Colonic mucosa (tissue), 4 donors: ENCODE data around the gene GNAI3. TPM values are rescaled to one million over a fixed set of nuclear protein-coding genes. Genes with fewer than 3 reads are reported as not detected.

Source experiments
- DNase-seq: peaks from one replicate; pipeline ENCODE4 v3.0.0-alpha.2; 2020
- H3K27ac ChIP-seq: fragments of 200-600 bp; one replicate; pipeline ENCODE4 v1.8.0; 2021
- H3K27me3 ChIP-seq: fragments of 200-600 bp; one replicate; pipeline ENCODE4 v1.8.0; 2021
- H3K36me3 ChIP-seq: fragments of 200-600 bp; one replicate; pipeline ENCODE4 v1.8.0; 2021
- H3K4me1 ChIP-seq: fragments of 200-600 bp; one replicate; pipeline ENCODE4 v1.8.0; 2021; ENCODE audit warnings: mild to moderate bottlenecking
- H3K4me3 ChIP-seq: fragments of 200-600 bp; one replicate; pipeline ENCODE4 v1.8.0; 2021
- H3K9ac ChIP-seq, 2 donors: one replicate each; pipeline ENCODE4 v1.7.0; 2013; ENCODE audit warnings: control low read depth in 2 of 2, low read depth in 2 of 2, low read length in 2 of 2
- H3K9me3 ChIP-seq: fragments of 200-600 bp; one replicate; pipeline ENCODE4 v1.8.0; 2021
- intact Hi-C: fragments of 100-400 bp; cut with DNase I; formaldehyde crosslinking; loops from one replicate; pipeline ENCODE4 v1.14.1; 2022
- total RNA-seq, 2 donors: library from RNA; stranded (reverse); fragmentation: NEBNext Ultra II Directional in 1 of 2; extraction: Animal tissue kit (Norgen Biotek cat#: 25700) in 1 of 2; gene quantifications; one replicate each; pipeline ENCODE4 v1.2.1, GENCODE V29; 2021
- TF ChIP-seq, protein P1 (sequence below): fragments of 200-600 bp; IDR thresholded peaks from one replicate; pipeline ENCODE4 v1.8.0; 2022; ENCODE audit warnings: antibody characterized with exemption, mild to moderate bottlenecking
- donor health status: healthy.
- donor health status: DM: no; HTN: no; CAD: no.
- donor health status: DM: no; HTN: no; CAD: no.

The GNAI3 gene
- total RNA-seq, 2 donors from 2014 or later, result 7.7 to 8.9 TPM

DNA sequence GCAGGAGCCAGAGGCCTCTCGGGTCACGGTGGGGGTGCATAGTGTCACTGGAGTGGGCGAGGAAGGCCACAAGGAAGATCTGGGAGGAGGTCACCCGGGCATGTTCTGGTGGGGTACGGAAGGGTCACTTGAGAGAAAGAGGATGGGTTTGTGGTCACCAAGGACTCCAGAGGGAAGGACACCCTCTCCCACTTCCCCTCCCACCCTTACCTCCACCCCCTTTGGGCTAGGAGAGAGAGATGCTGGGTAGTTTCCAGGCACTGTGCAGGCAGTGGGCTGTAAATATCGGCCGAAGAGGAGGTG, 39.6 kb upstream of the GNAI3 start:
- Histone ChIP-seq H3K27ac (no peak overlapping the region), H3K9ac (peak overlapping the region in 1 of 2 donors; percentile 86)
- intact Hi-C loops, result no loop called here

DNA sequence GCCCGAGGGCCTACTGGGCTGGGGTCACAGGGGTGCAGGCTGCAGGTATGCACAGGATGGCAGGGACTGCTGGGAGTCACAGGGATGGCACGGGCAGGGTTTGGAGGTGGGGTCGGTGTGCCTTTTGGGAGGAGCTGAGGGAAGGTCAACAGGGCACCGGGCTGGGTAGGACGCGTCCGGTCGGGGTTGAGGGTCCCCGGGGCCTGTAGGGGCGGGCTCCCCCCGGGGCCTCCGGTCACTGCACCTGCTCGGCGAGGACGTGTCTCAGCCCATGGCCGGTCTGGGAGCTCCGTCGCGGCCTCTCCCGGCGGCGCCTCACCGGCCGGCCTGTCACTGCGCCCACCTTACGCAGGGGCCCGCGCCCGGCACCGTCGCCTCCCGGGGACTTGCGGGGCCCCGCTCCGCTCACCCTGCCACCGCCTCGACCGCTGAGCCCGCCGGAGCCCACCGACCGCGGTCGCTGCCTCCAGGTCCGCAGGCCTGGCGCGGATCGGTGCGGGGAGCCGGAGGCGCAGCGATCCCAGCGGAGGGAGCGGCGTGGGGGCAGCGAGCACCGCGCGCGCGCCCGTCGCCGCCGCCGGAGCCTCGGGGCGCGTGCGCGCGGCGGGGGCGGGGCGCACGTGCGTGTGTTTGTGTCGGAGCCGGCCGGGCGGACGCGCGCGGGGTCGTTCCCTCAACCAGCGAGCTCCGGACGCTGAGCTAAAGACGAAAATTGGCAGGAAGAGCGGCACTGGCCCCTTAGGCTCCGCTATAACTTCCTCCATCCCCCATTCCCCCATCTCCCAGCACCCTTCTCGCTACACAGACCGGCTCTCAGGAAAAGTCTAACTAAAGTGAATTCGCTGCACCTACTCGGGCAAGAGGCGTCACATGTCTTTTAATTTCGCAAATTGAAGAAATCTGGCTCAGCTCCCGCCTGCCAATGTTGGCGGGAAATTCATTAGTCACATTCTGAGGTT, 39.0 kb upstream of the GNAI3 start, which contains the start of gene AMIGO1:
Gene AMIGO1 (minus strand): TSS at position 552 of the 959 bp plus-strand sequence. CDS start 815 bp downstream, outside the sequence.
- H3K36me3 ChIP-seq, result no peaks in the 10 kb centered on the region
- intact Hi-C loops, result no loop called here

More for the DNA sequence above, 39.6 kb upstream of the GNAI3 start:
- Histone ChIP-seq H3K4me1 (no peaks in the 10 kb centered on the region), H3K27me3 (no peaks in the 10 kb centered on the region), H3K36me3 (no peaks in the 10 kb centered on the region), H3K9me3 (no peaks in the 10 kb centered on the region), H3K4me3 (peak overlapping the region; percentile 73)
- no peak for DNase-seq
- TF ChIP-seq, protein P1, sequence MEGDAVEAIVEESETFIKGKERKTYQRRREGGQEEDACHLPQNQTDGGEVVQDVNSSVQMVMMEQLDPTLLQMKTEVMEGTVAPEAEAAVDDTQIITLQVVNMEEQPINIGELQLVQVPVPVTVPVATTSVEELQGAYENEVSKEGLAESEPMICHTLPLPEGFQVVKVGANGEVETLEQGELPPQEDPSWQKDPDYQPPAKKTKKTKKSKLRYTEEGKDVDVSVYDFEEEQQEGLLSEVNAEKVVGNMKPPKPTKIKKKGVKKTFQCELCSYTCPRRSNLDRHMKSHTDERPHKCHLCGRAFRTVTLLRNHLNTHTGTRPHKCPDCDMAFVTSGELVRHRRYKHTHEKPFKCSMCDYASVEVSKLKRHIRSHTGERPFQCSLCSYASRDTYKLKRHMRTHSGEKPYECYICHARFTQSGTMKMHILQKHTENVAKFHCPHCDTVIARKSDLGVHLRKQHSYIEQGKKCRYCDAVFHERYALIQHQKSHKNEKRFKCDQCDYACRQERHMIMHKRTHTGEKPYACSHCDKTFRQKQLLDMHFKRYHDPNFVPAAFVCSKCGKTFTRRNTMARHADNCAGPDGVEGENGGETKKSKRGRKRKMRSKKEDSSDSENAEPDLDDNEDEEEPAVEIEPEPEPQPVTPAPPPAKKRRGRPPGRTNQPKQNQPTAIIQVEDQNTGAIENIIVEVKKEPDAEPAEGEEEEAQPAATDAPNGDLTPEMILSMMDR, result no peak

DNA sequence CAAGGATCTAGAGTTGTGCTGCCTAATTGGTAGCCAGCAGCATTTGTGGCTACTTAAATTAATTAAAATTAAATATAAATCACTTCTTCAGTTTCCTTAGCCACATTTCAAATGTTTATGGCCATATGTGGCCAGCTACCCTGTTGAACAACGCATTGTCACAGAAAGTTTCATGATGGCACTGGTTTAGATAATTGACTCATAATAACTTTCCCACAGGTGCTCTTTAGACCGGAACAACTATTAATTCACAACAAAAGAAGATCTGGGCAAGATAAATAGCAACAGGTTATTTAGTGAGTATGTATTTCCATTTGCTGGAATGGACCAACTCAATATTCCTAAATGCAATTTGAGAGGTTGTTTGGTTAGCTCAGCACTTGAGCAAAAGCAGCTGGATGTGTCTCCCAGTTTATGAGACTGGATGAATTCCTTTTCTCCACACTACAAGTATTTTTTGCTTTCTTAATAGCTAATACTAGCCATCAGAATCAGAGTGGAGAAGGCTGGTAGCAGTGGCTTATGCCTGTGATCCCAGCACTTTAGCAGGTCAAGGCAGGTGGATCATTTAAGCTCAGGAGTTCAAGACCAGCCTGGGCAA, 35.2 kb upstream of the GNAI3 start:
- no peaks in the 10 kb centered on the region for H3K9me3 ChIP-seq
- H3K4me3 ChIP-seq, result no peak overlapping the region
- no peaks in the 10 kb centered on the region for H3K27me3 ChIP-seq
- no peak overlapping the region for H3K9ac ChIP-seq
- H3K27ac ChIP-seq, result no peak overlapping the region
- intact Hi-C loops, result no loop called here
- TF ChIP-seq, protein P1, result no peak
- H3K4me1 ChIP-seq, result peaks cover 4% of the 10 kb centered on the region
- H3K36me3 ChIP-seq, result no peaks in the 10 kb centered on the region
- no peak for DNase-seq

More for the DNA sequence above, 39.0 kb upstream of the GNAI3 start, which contains the start of gene AMIGO1:
- Histone ChIP-seq H3K27ac (no peak within 1 kb of the TSS), H3K27me3 (no peaks in the 10 kb centered on the region), H3K9ac (peak within 1 kb of the TSS; percentile 67 to 86), H3K9me3 (no peaks in the 10 kb centered on the region), H3K4me1 (no peaks in the 10 kb centered on the region), H3K4me3 (peak within 1 kb of the TSS; percentile 73)
- peak; percentile 53 for DNase-seq
- TF ChIP-seq, protein P1, result no peak

DNA sequence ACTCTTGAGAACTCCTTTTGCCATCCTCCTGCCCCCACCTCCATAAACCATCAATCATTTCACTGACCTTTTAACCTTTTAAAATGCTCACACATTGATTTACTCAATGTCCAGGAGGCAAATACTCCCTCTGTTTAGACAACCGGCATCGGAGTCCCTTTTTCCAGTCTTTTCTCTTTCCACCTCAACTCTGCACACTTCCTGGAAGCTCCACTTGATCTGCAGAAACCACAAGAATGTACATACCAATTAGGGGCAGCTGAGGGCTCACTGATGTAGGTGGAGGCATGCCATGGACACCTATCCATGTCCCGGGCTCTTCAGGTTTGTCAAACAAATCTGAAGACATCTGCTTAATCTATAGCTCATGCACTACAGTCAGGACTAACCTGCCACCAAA, 33.6 kb upstream of the GNAI3 start:
- intact Hi-C loops, result no loop called here
- no peaks in the 10 kb centered on the region for H3K9me3 ChIP-seq
- H3K9ac ChIP-seq, result no peak overlapping the region
- no peaks in the 10 kb centered on the region for H3K27me3 ChIP-seq
- no peak overlapping the region for H3K4me3 ChIP-seq
- no peak for DNase-seq
- H3K27ac ChIP-seq, result no peak overlapping the region
- TF ChIP-seq, protein P1, result no peak
- H3K36me3 ChIP-seq, result no peaks in the 10 kb centered on the region
- H3K4me1 ChIP-seq, result peaks cover 4% of the 10 kb centered on the region

DNA sequence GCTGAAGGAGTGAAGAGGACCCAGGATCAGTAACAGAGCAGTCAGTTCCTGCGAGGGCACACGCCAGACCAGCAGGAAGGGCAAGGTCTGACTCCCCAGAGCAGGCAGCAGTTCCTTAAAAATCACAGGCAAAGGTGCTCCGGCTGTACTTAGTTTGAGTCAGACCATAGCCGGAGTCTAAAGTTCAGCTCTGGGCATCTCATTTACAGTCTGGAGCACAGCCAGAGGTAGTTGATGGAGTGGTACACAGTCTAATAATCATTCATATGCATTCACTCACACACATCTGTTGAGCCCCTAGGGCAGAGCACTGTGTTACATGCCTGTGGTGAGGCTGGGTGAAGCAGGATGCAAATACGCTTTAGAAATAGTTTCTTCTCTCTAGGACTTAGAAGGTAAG, 31.5 kb upstream of the GNAI3 start:
- TF ChIP-seq, protein P1, result no peak
- intact Hi-C loops, result no loop called here

More for the DNA sequence above, 31.5 kb upstream of the GNAI3 start:
- no peaks in the 10 kb centered on the region for H3K9me3 ChIP-seq
- H3K4me3 ChIP-seq, result no peak overlapping the region
- H3K27me3 ChIP-seq, result no peaks in the 10 kb centered on the region
- no peaks in the 10 kb centered on the region for H3K36me3 ChIP-seq
- peaks cover 4% of the 10 kb centered on the region for H3K4me1 ChIP-seq
- DNase-seq, result peak; percentile 56
- H3K27ac ChIP-seq, result peak overlapping the region; percentile 19
- H3K9ac ChIP-seq, result no peak overlapping the region
